A549 (cell line): ENCODE measurements around the gene UBE2H. TPM values are rescaled to one million over a fixed set of nuclear protein-coding genes. Genes with fewer than 3 reads are reported as not detected.

Experiments
- ATAC-seq, 2 experiments: fragments of 200-7000 bp in 1 of 2; fragments of >200 bp in 1 of 2; cut with Nextera tagmentation in 1 of 2; cut with Tn5 transposase in 1 of 2; 3 replicates each; pipeline versions ENCODE4 v1.8.0 to v1.9.1; 2018 to 2020; ENCODE audit warnings: mild to moderate bottlenecking in 1 of 2, moderate library complexity in 1 of 2
- CTCF ChIA-PET: fragments of 300-600 bp; sonication (Branson Sonifier 250); formaldehyde crosslinking; extraction: SDS; loops from one replicate; lab custom pipeline; 2021; ENCODE audit warnings: antibody characterized with exemption, inconsistent platforms; lab: Yijun Ruan, JAX
- POLR2A ChIA-PET: fragments of 350-600 bp; formaldehyde crosslinking; extraction: SDS; loops from one replicate; lab custom pipeline; 2021; ENCODE audit warnings: antibody characterized with exemption, inconsistent platforms; lab: Yijun Ruan, JAX
- DNase-seq, 2 experiments: peaks; one replicate each; pipeline versions ENCODE4 v3.0.0 to v3.0.0-alpha.2; 2011 to 2016; ENCODE audit warnings: low read depth in 1 of 2, low spot score in 1 of 2
- FAIRE-seq: peaks from 2 replicates; lab custom pipeline; 2011; peaks lifted over from hg19 to GRCh38; lab: Jason Lieb, UNC
- H3K27ac ChIP-seq, 2 experiments: fragments of >200 bp; sonication (Bioruptor Twin); formaldehyde crosslinking; 3 replicates each; pipeline ENCODE4 v1.5.1; 2016 to 2017
- H3K4me1 ChIP-seq: fragments of >200 bp; sonication (Bioruptor Twin); formaldehyde crosslinking; 3 replicates; pipeline ENCODE4 v1.6.1; 2016
- H3K4me2 ChIP-seq: fragments of >200 bp; sonication (Bioruptor Twin); formaldehyde crosslinking; 3 replicates; pipeline ENCODE4 v1.6.1; 2016
- H3K4me3 ChIP-seq: fragments of >200 bp; sonication (Bioruptor Twin); formaldehyde crosslinking; 3 replicates; pipeline ENCODE4 v1.5.1; 2016
- H3K9me3 ChIP-seq: fragments of >200 bp; sonication (Bioruptor Twin); formaldehyde crosslinking; 3 replicates; pipeline ENCODE4 v1.6.1; 2016
- BHLHE40 ChIP-seq: IDR thresholded peaks from 2 replicates; pipeline ENCODE4 v1.6.1; 2012; ENCODE audit warnings: low read depth, low read length, inconsistent platforms
- CBX2 ChIP-seq: fragments of 200-600 bp; sonication (generic); IDR thresholded peaks from 2 replicates; pipeline ENCODE4 v1.6.1; 2016; ENCODE audit warnings: low read depth, mild to moderate bottlenecking, borderline replicate concordance
- CBX8 ChIP-seq: fragments of 200-600 bp; sonication (generic); IDR thresholded peaks from 2 replicates; pipeline ENCODE4 v1.6.1; 2016
- CEBPB ChIP-seq, 2 experiments: fragments of >200 bp in 1 of 2; sonication (Bioruptor Twin) in 1 of 2; formaldehyde crosslinking in 1 of 2; IDR thresholded peaks; 2 replicates each; pipeline ENCODE4 v1.6.1; 2012 to 2016
- CHD4 ChIP-seq: fragments of 200-600 bp; sonication (generic); IDR thresholded peaks from 2 replicates; pipeline ENCODE4 v1.6.1; 2016; ENCODE audit warnings: antibody characterized with exemption, mild to moderate bottlenecking, borderline replicate concordance
- EHMT2 ChIP-seq: fragments of 200-600 bp; sonication (generic); IDR thresholded peaks from 2 replicates; pipeline ENCODE4 v1.6.1; 2016; ENCODE audit warnings: antibody characterized with exemption, low read depth, mild to moderate bottlenecking, moderate library complexity
- FOSL2 ChIP-seq, 2 experiments: fragments of 450-650 bp in 1 of 2; fragments of >200 bp in 1 of 2; sonication (Bioruptor Twin) in 1 of 2; formaldehyde crosslinking; IDR thresholded peaks; 2 replicates each; pipeline versions ENCODE4 v1.5.0 to v1.6.1; 2016 to 2020; ENCODE audit warnings: mild to moderate bottlenecking in 1 of 2, moderate library complexity in 1 of 2
- FOXS1 ChIP-seq: fragments of 250-450 bp; sonication (Bioruptor Pico); IDR thresholded peaks from 2 replicates; pipeline ENCODE4 v1.5.0; 2020; ENCODE audit warnings: mild to moderate bottlenecking, moderate library complexity
- HDAC2 ChIP-seq: fragments of 200-600 bp; sonication (generic); IDR thresholded peaks from 2 replicates; pipeline ENCODE4 v1.6.1; 2016
- HEYL ChIP-seq: fragments of 250-450 bp; sonication (Bioruptor Pico); IDR thresholded peaks from 2 replicates; pipeline ENCODE4 v1.8.0; 2021; ENCODE audit warnings: mild to moderate bottlenecking, moderate library complexity
- HOXA7 ChIP-seq: fragments of 250-450 bp; sonication (Bioruptor Pico); IDR thresholded peaks from 2 replicates; pipeline ENCODE4 v1.5.0; 2020; ENCODE audit warnings: mild to moderate bottlenecking, moderate library complexity
- HOXB5 ChIP-seq: fragments of 250-450 bp; sonication (Bioruptor Pico); IDR thresholded peaks from 2 replicates; pipeline ENCODE4 v1.5.0; 2020; ENCODE audit warnings: mild to moderate bottlenecking, moderate library complexity
- JUN ChIP-seq, 2 experiments: fragments of >200 bp; sonication (Bioruptor Twin); formaldehyde crosslinking; IDR thresholded peaks; 2 replicates in 1 of 2; 3 replicates in 1 of 2; pipeline ENCODE4 v1.6.1; 2016 to 2017
- JUNB ChIP-seq: fragments of >200 bp; sonication (Bioruptor Twin); formaldehyde crosslinking; IDR thresholded peaks from 2 replicates; pipeline ENCODE4 v1.6.1; 2016
- KDM1A ChIP-seq: fragments of 200-600 bp; sonication (generic); IDR thresholded peaks from 2 replicates; pipeline ENCODE4 v1.6.1; 2016; ENCODE audit warnings: low read depth, mild to moderate bottlenecking
- MAFK ChIP-seq: fragments of 450-650 bp; IDR thresholded peaks from 2 replicates; pipeline ENCODE4 v1.6.1; 2014; ENCODE audit not compliant: partially characterized antibody
- MAZ ChIP-seq: fragments of 150-350 bp; IDR thresholded peaks from 2 replicates; pipeline ENCODE4 v1.6.1; 2014; ENCODE audit warnings: antibody characterized with exemption, low read depth, low read length, borderline replicate concordance
- MYC ChIP-seq: IDR thresholded peaks from 2 replicates; pipeline ENCODE4 v1.6.1; 2012; ENCODE audit warnings: mild to moderate bottlenecking, inconsistent platforms, low read length, improper control_type of control experiment, borderline replicate concordance
- POLR2A ChIP-seq: IDR thresholded peaks from 2 replicates; pipeline ENCODE4 v1.6.1; 2012; ENCODE audit warnings: mild to moderate bottlenecking, low read length
- POLR2AphosphoS2 ChIP-seq: conservative IDR thresholded peaks from 2 replicates; pipeline ENCODE4 v1.6.1; 2012; ENCODE audit warnings: low read length, improper control_type of control experiment, inconsistent platforms
- RAD21 ChIP-seq, 2 experiments: fragments of >200 bp in 1 of 2; sonication (Bioruptor Twin) in 1 of 2; formaldehyde crosslinking in 1 of 2; IDR thresholded peaks in 1 of 2; conservative IDR thresholded peaks in 1 of 2; 2 replicates in 1 of 2; 3 replicates in 1 of 2; pipeline ENCODE4 v1.6.1; 2012 to 2018; ENCODE audit warnings: inconsistent platforms in 1 of 2
- RARB ChIP-seq: fragments of 250-450 bp; sonication (Bioruptor Pico); IDR thresholded peaks from 2 replicates; pipeline ENCODE4 v1.8.0; 2021; ENCODE audit warnings: mild to moderate bottlenecking, moderate library complexity
- RCOR1 ChIP-seq: fragments of 150-350 bp; IDR thresholded peaks from 2 replicates; pipeline ENCODE4 v1.6.1; 2014; ENCODE audit warnings: antibody characterized with exemption, low read length, low read depth
- RNF2 ChIP-seq: fragments of 200-600 bp; sonication (generic); IDR thresholded peaks from 2 replicates; pipeline ENCODE4 v1.6.1; 2016; ENCODE audit warnings: low read depth, mild to moderate bottlenecking, antibody characterized with exemption, moderate library complexity, borderline replicate concordance
- SREBF2 ChIP-seq: fragments of 450-650 bp; IDR thresholded peaks from 2 replicates; pipeline ENCODE4 v1.6.1; 2014; ENCODE audit warnings: mild to moderate bottlenecking, moderate library complexity
- TFCP2L1 ChIP-seq: fragments of 250-450 bp; sonication (Bioruptor Pico); IDR thresholded peaks from 2 replicates; pipeline ENCODE4 v1.5.0; 2021; ENCODE audit warnings: mild to moderate bottlenecking
- TP53 ChIP-seq: fragments of 250-450 bp; sonication (Bioruptor Pico); IDR thresholded peaks from 2 replicates; pipeline ENCODE4 v1.5.0; 2021; ENCODE audit warnings: mild to moderate bottlenecking, moderate library complexity
- USF2 ChIP-seq: fragments of 450-650 bp; IDR thresholded peaks from 2 replicates; pipeline ENCODE4 v1.6.1; 2014; ENCODE audit warnings: antibody characterized with exemption
- ZC3H11A ChIP-seq: fragments of 450-650 bp; IDR thresholded peaks from 2 replicates; pipeline ENCODE4 v1.6.1; 2014; ENCODE audit warnings: antibody characterized with exemption, mild to moderate bottlenecking
- ZNF302 ChIP-seq: fragments of 250-450 bp; sonication (Bioruptor Pico); IDR thresholded peaks from 2 replicates; pipeline ENCODE4 v1.9.0; 2021; ENCODE audit warnings: inconsistent platforms, mild to moderate bottlenecking, moderate library complexity
- WGBS: methylation state at CpG from one replicate; pipeline ENCODE4 v1.1.6; 2017; ENCODE audit errors: missing lambda C conversion rate; 5-methylcytosine and 5-hydroxymethylcytosine counted together
- polyA plus RNA-seq, 4 experiments: library from polyadenylated mRNA; depleted of rRNA in 3 of 4; stranded (reverse); fragments of >200 nt; fragmentation: RNase III in 1 of 4; extraction: RNeasy Plus Mini Kit Qiagen cat#74134 plus additional on column Dnase treatment in 1 of 4; gene quantifications; 2 replicates in 3 of 4; 3 replicates in 1 of 4; pipeline ENCODE4 v1.2.3, GENCODE V29; 2011 to 2017
- TF ChIP-seq, protein P1 (sequence below): fragments of >200 bp; sonication (Bioruptor Twin); formaldehyde crosslinking; IDR thresholded peaks from 3 replicates; pipeline ENCODE4 v1.6.1; 2016
- TF ChIP-seq, protein P2 (sequence below): IDR thresholded peaks from 2 replicates; pipeline ENCODE4 v1.6.1; 2012
- TF ChIP-seq, protein P3 (sequence below): IDR thresholded peaks from 2 replicates; pipeline ENCODE4 v1.6.1; 2012

The UBE2H gene
- polyA plus RNA-seq, 2 of the 4 experiments (the other 2 are of a cell fraction) = 73.5 to 99.2 TPM

- TF ChIP-seq MAZ (no peak), TP53 (no peak), HOXA7 (CRISPR knock-in tag) (no peak), MYC (no peak), RCOR1 (no peak), HEYL (CRISPR knock-in tag) (no peak), CEBPB (IDR thresholded peaks at IDR 0.05) (no peak), FOSL2 (IDR thresholded peaks at IDR 0.05) (no peak), FOSL2 (CRISPR knock-in tag; IDR thresholded peaks at IDR 0.05) (no peak)
Observed at GRCh38 chr7:129859183-129859582, 93.6 kb downstream of the UBE2H start (continued).

- Histone ChIP-seq H3K9me3 (no peaks in the 10 kb centered on the region), H3K4me3 (no peak overlapping the region), H3K27ac (no peak overlapping the region), H3K4me1 (peaks cover 26% of the 10 kb centered on the region), H3K4me2 (no peak overlapping the region)
- TF ChIP-seq MAZ = no peak
- TF ChIP-seq SREBF2 = no peak
- TF ChIP-seq TFCP2L1 (CRISPR knock-in tag) = no peak
- TF ChIP-seq POLR2AphosphoS2 = no peak
- TF ChIP-seq POLR2A = no peak
- no peak for TF ChIP-seq EHMT2
- TF ChIP-seq ZNF302 (CRISPR knock-in tag) = no peak
- no peak for TF ChIP-seq CBX8
- no peak for TF ChIP-seq BHLHE40
- no peak for TF ChIP-seq ZC3H11A
- no peak for TF ChIP-seq MAFK
- no peak for TF ChIP-seq RARB (CRISPR knock-in tag)
- TF ChIP-seq RNF2 = no peak
- FAIRE-seq (no peak), ATAC-seq (no peak), DNase-seq (no peak)
- POLR2A ChIA-PET = no interaction called here
- 92% methylated on average over 2 of the region's 2 CpGs for WGBS
- CTCF ChIA-PET = interaction anchor here (0.9 kb wide), 1 partner anchor 29 kb away, joined by 4 read pairs; no protein-coding TSS in a partner anchor
Observed at GRCh38 chr7:129858490-129858889, 94.3 kb downstream of the UBE2H start.

GRCh38 chr7:129857313-129857712 lies 95.4 kb downstream of the UBE2H start:
- H3K4me3 ChIP-seq = no peak overlapping the region
- peaks cover 38% of the 10 kb centered on the region for H3K4me1 ChIP-seq
- no peak for FAIRE-seq
- ATAC-seq = no peak
- DNase-seq = no peak
- ChIA-PET CTCF (interaction anchor here (1.7 to 2.2 kb wide), 2 partner anchors 8 to 12 kb away, joined by 6 read pairs; no protein-coding TSS in a partner anchor), POLR2A (no interaction called here)
- 76% methylated on average over 1 of the region's 1 CpG for WGBS
- TF ChIP-seq HDAC2 (no peak), POLR2AphosphoS2 (no peak), KDM1A (no peak), SREBF2 (no peak), HOXB5 (CRISPR knock-in tag) (no peak), JUN (IDR thresholded peaks at IDR 0.05) (no peak), JUNB (no peak), USF2 (no peak), RAD21 (conservative IDR thresholded peaks at IDR 0.05 in 1 of 2, IDR thresholded peaks at IDR 0.05 in 1 of 2) (no peak), CBX2 (no peak), FOXS1 (no peak), CHD4 (no peak)
- TF ChIP-seq, protein P1, sequence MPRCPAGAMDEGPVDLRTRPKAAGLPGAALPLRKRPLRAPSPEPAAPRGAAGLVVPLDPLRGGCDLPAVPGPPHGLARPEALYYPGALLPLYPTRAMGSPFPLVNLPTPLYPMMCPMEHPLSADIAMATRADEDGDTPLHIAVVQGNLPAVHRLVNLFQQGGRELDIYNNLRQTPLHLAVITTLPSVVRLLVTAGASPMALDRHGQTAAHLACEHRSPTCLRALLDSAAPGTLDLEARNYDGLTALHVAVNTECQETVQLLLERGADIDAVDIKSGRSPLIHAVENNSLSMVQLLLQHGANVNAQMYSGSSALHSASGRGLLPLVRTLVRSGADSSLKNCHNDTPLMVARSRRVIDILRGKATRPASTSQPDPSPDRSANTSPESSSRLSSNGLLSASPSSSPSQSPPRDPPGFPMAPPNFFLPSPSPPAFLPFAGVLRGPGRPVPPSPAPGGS = no peak
- TF ChIP-seq, protein P2, sequence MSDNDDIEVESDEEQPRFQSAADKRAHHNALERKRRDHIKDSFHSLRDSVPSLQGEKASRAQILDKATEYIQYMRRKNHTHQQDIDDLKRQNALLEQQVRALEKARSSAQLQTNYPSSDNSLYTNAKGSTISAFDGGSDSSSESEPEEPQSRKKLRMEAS = no peak
- TF ChIP-seq, protein P3, sequence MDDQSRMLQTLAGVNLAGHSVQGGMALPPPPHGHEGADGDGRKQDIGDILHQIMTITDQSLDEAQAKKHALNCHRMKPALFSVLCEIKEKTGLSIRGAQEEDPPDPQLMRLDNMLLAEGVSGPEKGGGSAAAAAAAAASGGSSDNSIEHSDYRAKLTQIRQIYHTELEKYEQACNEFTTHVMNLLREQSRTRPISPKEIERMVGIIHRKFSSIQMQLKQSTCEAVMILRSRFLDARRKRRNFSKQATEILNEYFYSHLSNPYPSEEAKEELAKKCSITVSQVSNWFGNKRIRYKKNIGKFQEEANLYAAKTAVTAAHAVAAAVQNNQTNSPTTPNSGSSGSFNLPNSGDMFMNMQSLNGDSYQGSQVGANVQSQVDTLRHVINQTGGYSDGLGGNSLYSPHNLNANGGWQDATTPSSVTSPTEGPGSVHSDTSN = no peak
- H3K4me2 ChIP-seq = no peak overlapping the region
- no peaks in the 10 kb centered on the region for H3K9me3 ChIP-seq
- no peak overlapping the region for H3K27ac ChIP-seq
